ENCODE data around the gene HOXD13.
A peak's percentile ranks its signal among the peaks of the same experiment; 100 is the strongest.

HOXD13 gene

DNA sequence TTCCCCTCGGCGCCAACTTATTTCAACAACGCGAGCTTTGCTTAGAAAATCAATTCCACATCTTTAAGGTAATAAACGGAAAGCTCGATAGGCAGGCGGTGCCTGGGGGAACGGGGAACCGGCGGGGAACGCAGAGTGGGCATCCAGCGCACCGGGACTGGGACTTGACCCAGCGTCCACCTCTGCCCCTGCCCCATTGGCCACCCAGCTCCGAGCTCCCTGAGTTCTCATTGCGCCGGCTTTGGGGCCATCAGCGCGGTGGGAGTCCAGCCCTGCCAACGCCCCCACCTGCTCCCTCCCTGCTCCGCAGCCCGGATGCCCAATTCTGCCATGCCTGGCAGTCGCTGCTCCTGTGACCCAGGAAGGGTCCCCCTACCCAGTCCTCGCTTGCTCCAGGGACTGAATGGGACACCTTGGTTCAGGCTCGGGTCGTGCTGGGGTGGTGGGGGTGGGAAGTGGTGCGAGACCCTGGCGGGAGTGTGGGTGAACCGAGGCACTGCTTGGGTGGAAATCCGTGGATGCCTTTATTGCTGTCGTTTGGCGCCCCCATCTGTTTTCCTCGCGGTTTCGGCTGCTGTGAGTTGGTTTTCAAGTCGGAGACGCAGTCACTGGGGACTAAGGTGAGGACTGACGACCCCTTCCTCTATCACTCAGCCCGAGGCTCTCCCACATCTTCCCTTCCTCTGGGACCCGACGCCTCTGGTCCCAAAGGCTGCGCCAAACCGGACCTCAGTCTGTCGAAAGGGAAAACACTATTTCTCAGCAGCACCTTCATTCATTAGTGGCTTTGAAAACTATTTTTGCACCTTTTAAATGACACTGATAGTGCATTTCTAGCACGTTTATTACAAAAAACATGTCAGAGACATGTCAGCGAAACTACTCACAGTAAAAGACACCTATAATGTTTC is 6.4 kb upstream of the HOXD13 start:
- H3K4me3 Mint-ChIP-seq: no peak overlapping the region
- peaks cover 5% of the 10 kb centered on the region for H3K36me3 Mint-ChIP-seq
- peaks cover 55% of the 10 kb centered on the region for H3K27me3 Mint-ChIP-seq
- H3K27ac Mint-ChIP-seq: no peak overlapping the region
- no peaks in the 10 kb centered on the region for H3K9me3 Mint-ChIP-seq (ENCODE audit: low read depth)
- H3K4me1 Mint-ChIP-seq (ENCODE audit: low read depth): peaks cover 14% of the 10 kb centered on the region

DNA sequence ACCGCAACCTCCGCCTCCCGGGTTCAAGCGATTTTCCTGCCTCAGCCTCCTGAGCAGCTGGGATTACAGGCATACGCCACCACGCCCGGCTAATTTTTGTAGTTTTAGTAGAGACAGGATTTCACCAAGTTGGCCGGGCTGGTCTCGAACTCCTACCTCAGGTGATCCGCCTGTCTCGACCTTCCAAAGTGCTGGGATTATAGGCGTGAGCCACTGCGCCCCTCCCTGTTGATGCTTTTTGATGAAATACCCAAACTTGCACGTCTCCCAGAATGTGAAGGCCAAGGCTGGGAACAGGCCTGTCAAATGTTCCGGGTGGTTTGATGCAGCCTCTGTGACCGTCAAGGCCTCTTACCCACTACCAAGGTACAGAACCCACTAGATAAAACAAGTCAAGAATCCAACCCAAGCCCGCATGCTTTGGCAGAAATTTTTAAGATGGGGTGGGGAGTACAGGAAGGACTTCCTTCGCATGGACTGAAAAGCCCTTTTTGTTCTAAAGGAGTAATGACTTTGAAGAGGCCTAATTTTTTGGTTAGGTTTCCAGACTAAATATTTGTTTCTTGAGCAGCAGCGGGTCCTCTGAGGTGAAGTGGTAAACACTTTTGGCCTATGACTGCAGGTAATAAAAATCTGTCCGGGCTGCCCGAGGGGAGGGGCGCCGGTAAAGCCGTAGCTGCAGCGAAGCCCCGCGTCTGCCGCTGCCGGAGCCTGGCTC is 5.0 kb upstream of the HOXD13 start:
- Mint-ChIP-seq H3K4me3 (no peak overlapping the region), H3K36me3 (peaks cover 5% of the 10 kb centered on the region), H3K4me1 (ENCODE audit: low read depth) (peaks cover 23% of the 10 kb centered on the region), H3K27me3 (peaks cover 62% of the 10 kb centered on the region), H3K27ac (no peak overlapping the region), H3K9me3 (ENCODE audit: low read depth) (no peaks in the 10 kb centered on the region)

DNA sequence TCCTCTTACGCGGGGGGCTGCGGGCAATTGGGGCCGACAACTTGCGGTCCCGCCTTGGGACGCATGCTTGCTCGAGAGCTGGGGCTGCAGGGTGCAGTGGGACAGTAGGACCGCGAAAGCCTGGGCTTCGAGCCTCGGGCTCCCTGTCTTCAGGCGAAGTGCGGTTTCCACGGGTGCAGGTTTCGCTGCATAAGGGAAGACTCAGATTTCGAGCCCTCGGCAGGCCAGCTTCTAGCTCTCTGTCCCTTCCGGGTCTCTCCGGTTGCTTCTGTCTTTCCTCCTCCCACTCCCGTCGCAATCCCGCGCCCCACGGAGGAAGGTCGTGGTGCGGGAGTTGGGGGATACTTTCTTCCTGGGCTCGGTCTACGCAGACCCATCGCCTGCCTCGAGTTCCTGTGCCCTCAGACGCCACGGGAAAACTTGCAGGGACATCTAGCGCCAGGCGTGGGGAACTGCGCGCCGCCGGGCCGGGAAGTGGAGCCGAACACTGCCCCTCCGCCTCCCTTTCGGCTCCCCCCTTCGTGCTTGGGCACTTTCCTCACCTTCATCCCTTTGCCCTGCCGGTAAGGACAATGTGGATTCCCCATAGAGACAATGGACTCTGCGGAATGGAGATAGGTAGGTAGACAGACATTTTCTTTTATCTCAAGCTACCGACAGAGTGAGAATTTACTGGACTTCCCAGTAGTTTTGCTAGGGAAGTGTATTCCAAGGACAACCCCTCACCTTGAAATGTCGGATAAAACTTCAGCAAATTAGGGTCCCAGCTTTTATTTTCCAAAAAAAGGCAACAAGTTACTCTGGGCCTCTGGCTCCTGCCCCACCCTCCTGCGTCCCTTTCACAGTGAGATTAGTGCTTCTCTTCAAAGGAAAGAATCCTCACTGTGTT is 4.2 kb upstream of the HOXD13 start:
- peaks cover 25% of the 10 kb centered on the region for H3K4me1 Mint-ChIP-seq (ENCODE audit: low read depth)
- H3K27ac Mint-ChIP-seq: no peak overlapping the region
- no peaks in the 10 kb centered on the region for H3K9me3 Mint-ChIP-seq (ENCODE audit: low read depth)
- H3K4me3 Mint-ChIP-seq: peak overlapping the region; percentile 60
- peaks cover 5% of the 10 kb centered on the region for H3K36me3 Mint-ChIP-seq
- H3K27me3 Mint-ChIP-seq: peaks cover 57% of the 10 kb centered on the region

DNA sequence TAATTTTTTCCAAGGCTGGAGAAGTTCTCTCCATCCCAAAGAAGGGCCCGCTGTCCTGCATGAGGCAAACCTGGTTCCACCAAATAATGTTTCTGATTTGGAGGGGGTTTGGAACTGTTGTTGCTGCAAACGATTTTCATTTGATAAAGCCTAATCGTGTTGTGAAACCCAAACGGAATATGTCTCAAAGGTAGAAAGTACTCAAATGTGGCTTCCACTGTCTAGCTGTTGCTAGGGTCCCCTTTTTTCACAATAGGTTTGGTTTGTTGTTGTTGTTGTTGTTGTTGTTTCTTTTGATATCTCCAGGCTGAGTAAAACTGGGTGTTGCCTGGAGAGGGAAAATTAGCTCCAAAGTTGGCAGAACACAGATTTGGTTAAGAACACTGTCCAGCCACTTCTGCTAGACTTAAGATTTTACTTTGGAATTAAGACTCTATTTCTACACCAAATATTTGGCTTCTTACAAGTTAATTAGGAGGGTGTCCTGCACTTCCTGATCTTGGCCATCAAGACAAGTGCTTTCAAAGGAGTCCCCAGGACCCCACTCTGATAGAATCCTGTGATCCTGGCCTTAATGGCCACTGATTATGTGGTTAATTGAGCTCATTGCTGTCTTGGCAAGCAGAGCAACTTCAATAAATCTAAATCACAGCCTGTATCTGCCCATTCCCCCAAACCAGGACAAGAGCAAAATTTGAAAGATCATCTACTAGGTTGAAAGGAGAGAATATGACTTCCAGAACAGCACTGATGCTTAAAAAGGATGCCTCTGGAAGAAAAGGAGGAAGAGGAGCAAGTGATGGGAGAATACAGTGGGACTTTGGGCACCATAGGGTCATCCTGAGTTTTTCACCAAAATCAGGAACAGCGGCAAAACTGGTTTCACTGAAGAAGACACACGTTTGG is 3.3 kb upstream of the HOXD13 start:
- H3K36me3 Mint-ChIP-seq: peaks cover 9% of the 10 kb centered on the region

DNA sequence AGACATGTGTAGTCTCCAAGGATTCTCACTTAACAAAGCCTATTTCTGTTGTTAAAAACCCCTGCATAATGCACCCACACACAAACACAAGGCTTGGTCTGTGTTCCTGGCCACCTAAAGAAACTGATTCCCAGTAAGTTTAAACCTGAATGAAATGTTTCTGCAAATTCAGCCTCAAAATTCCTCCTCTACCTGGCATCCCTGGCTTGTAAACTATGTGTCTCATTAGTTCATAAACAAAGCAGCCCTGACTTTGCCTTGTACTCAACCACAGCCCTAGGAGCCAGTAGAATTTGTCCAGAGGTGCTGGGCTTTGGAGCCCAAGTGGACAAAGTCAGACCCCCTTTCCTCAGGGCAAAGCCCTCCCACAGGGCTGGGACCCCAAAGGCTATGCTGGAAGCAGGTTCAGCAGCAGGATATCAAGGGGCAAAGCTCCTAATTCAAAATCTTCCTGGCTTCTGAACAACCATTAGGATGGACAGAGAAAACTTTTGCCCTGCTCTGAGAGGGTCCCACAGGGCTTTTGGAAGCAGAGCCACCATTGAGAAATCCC is 2.6 kb upstream of the HOXD13 start:
- Mint-ChIP-seq H3K4me1 (ENCODE audit: low read depth) (peaks cover 34% of the 10 kb centered on the region), H3K4me3 (no peak overlapping the region), H3K36me3 (peaks cover 9% of the 10 kb centered on the region), H3K27ac (no peak overlapping the region), H3K27me3 (peaks cover 61% of the 10 kb centered on the region), H3K9me3 (ENCODE audit: low read depth) (peaks cover 4% of the 10 kb centered on the region)

More for the DNA sequence above, 3.3 kb upstream of the HOXD13 start:
- Mint-ChIP-seq H3K4me3 (no peak overlapping the region), H3K27ac (no peak overlapping the region), H3K9me3 (ENCODE audit: low read depth) (peaks cover 4% of the 10 kb centered on the region), H3K4me1 (ENCODE audit: low read depth) (peaks cover 34% of the 10 kb centered on the region), H3K27me3 (peaks cover 59% of the 10 kb centered on the region)

DNA sequence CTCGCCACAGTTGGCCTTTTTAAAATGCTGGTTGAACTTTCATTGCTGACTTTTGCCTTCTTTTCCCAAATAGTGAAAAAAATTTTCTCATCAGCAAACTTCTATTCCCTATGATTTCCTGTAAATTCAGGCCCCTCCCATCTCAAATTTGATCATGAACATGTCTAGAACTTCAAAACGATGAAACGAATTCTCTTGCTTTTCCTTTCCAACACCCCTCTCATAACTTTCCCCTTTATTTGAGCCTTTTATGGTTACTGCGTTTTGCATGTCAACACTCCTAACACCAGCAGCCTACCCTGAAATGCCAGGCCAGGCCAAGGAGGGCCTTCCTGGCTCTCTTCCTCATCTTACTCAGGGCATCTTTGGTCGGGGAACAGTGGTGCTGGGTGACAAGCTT is 1.7 kb upstream of the HOXD13 start:
- peaks cover 68% of the 10 kb centered on the region for H3K27me3 Mint-ChIP-seq
- H3K4me1 Mint-ChIP-seq (ENCODE audit: low read depth): peaks cover 34% of the 10 kb centered on the region
- H3K27ac Mint-ChIP-seq: no peak overlapping the region
- peak overlapping the region; percentile 0 for H3K4me3 Mint-ChIP-seq
- H3K9me3 Mint-ChIP-seq (ENCODE audit: low read depth): peaks cover 4% of the 10 kb centered on the region
- peaks cover 9% of the 10 kb centered on the region for H3K36me3 Mint-ChIP-seq

DNA sequence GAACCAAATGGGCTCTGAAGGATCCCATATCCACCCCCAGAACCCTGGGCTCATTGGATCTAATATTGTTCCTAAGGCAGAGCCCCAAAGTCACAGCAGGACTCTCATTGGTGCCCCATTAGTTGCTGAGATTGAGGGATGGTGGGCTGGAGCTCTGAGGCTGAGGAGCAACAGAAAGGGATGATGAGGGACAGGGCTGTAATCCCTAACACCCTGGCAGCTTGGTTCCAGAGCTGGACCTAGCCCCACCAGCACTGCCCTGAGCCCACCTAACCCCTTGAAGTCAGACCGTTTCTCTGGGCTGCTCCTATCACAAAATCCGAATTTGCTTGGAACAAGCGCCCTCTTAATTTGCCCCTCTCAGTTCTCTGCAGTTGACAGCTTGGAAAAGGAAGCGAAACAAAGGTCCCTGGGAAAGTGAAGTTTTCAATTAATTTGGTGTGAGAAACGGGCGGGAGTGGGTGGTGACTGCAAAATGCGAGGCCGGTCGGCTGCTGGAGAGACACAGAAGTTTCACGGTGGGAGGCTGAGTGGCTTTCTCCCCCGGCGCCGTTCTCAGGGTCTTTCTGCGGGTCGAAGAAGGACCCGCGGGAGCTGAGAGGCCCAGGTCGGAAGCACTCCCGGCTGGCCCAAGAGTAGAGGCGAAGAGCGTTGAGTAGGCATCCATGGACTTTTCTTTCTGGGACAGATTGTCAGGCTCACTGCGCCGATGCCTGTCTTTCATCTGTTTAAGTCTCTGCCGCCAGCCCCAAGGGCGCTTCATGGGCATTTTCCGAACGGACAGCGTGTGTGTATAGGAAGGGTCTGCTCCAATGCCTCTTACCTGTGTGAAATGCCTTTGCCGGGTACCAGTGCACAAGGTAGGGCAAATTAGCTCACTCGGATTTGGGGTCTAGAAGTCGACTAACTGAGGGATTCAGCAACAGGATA is 927 bp upstream of the HOXD13 start:
- Mint-ChIP-seq H3K4me3 (peak overlapping the region; percentile 70), H3K27ac (no peak overlapping the region), H3K4me1 (ENCODE audit: low read depth) (peaks cover 34% of the 10 kb centered on the region), H3K27me3 (peaks cover 71% of the 10 kb centered on the region), H3K36me3 (peaks cover 9% of the 10 kb centered on the region), H3K9me3 (ENCODE audit: low read depth) (peaks cover 4% of the 10 kb centered on the region)

DNA sequence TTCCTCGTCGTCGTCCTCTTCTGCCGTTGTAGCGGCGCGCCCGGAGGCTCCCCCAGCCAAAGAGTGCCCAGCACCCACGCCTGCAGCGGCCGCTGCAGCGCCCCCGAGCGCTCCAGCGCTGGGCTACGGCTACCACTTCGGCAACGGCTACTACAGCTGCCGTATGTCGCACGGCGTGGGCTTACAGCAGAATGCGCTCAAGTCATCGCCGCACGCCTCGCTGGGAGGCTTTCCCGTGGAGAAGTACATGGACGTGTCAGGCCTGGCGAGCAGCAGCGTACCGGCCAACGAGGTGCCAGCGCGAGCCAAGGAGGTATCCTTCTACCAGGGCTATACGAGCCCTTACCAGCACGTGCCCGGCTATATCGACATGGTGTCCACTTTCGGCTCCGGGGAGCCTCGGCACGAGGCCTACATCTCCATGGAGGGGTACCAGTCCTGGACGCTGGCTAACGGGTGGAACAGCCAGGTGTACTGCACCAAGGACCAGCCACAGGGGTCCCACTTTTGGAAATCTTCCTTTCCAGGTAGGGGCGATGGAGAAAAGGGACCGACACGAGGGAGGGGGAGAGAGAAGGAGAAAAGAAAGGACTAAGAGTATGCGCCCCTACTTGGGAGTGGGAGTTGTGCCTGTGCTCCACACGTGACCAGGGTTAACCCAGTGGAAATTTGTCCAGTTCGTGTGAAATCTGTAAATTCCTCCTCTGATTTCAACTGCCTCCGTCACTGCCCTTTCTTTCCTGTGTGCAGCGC is 800 bp downstream of the HOXD13 start:
- peak overlapping the region; percentile 64 for H3K4me3 Mint-ChIP-seq
- peaks cover 4% of the 10 kb centered on the region for H3K36me3 Mint-ChIP-seq
- H3K4me1 Mint-ChIP-seq (ENCODE audit: low read depth): peaks cover 40% of the 10 kb centered on the region
- H3K27ac Mint-ChIP-seq: peak overlapping the region; percentile 66
- peaks cover 70% of the 10 kb centered on the region for H3K27me3 Mint-ChIP-seq
- peaks cover 4% of the 10 kb centered on the region for H3K9me3 Mint-ChIP-seq (ENCODE audit: low read depth)

DNA sequence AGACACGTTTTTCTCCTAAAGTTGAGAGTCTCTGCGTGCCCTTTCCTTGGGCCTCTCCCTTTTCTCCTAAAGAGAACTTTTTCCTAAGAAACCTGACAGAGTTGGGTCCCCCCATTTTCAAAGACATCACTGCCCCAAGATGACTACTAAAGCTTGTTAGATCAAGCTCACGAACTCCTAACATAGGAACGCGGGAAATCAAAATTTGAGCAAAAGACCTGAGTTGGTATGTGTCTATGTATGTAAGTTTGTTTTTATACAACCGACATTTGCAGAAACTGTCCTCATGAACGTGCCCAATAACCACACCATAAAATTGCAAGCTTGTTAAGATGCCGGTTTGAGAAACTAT is 1.4 kb downstream of the HOXD13 start:
- H3K27me3 Mint-ChIP-seq: peaks cover 72% of the 10 kb centered on the region
- H3K27ac Mint-ChIP-seq: peak overlapping the region; percentile 66
- peaks cover 37% of the 10 kb centered on the region for H3K4me1 Mint-ChIP-seq (ENCODE audit: low read depth)
- peak overlapping the region; percentile 64 for H3K4me3 Mint-ChIP-seq
- H3K36me3 Mint-ChIP-seq: peaks cover 4% of the 10 kb centered on the region
- H3K9me3 Mint-ChIP-seq (ENCODE audit: low read depth): peaks cover 4% of the 10 kb centered on the region

DNA sequence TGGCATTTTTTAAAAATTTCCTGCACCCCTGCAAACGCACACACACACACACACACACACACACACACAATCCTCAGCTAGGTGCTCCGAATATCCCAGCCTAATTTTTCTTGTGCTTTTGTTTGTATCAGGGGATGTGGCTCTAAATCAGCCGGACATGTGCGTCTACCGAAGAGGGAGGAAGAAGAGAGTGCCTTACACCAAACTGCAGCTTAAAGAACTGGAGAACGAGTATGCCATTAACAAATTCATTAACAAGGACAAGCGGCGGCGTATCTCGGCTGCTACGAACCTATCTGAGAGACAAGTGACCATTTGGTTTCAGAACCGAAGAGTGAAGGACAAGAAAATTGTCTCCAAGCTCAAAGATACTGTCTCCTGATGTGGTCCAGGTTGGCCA is 1.8 kb downstream of the HOXD13 start:
- peaks cover 37% of the 10 kb centered on the region for H3K4me1 Mint-ChIP-seq (ENCODE audit: low read depth)

DNA sequence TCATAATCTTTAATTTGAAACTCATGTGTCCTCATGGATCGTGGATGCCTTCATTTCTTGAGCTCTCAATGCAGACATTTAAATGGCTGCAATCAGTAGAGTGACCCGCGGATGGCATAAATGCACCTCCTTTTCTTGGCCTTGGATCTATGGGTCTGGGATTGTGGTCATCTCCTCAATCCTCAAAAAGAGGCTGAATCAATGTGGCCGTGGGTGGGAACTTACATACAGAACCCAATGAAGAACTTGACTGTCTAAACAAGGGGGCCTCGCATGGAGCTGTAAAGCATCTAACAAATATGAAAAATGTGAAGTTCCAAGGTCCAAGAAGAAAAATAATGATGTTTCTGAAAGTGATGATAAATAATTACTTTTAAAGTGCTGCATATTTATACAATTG is 2.9 kb downstream of the HOXD13 start:
- Mint-ChIP-seq H3K4me1 (ENCODE audit: low read depth) (peaks cover 39% of the 10 kb centered on the region), H3K36me3 (peaks cover 4% of the 10 kb centered on the region), H3K27me3 (peaks cover 66% of the 10 kb centered on the region), H3K9me3 (ENCODE audit: low read depth) (peaks cover 4% of the 10 kb centered on the region), H3K27ac (no peak overlapping the region), H3K4me3 (peak overlapping the region; percentile 13)

More for the DNA sequence above, 1.8 kb downstream of the HOXD13 start:
- Mint-ChIP-seq H3K27ac (no peak overlapping the region), H3K36me3 (peaks cover 4% of the 10 kb centered on the region), H3K9me3 (ENCODE audit: low read depth) (peaks cover 4% of the 10 kb centered on the region), H3K4me3 (no peak overlapping the region), H3K27me3 (peaks cover 72% of the 10 kb centered on the region)

DNA sequence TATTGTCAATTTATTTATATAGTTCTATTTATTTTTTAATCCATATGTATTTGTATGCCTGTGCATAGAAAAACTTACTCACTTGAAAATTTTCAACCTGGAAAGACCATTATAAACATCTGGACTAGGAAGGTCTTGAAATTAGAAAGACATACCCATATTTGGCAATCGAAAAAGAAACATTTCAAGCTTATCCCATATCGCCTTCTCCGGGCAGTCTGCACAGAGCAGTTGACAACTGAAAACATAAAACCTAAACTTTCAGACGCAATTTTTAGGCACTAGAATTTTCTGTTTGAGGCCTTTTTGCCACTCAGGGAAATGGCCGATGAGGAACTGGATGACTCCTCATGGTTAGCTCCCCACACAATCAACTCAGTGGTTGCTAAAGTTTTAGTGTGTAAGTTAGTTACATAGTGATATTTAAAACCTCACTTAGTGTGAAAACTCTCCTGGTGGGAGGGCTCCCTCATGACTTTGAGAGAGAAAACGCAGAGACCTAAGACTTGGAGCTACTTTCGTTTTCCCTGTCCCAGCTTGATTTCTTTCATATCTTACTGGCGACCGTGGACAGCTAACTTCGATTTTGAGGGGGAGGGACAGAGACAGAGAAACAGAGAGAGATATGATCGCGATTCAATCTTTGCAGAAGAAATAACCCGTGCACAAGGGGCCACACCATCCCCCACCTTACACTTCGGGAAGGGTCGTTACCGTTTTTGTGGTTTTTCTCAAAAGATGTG is 3.9 kb downstream of the HOXD13 start:
- peaks cover 38% of the 10 kb centered on the region for H3K4me1 Mint-ChIP-seq (ENCODE audit: low read depth)

More for the DNA sequence above, 3.9 kb downstream of the HOXD13 start:
- no peak overlapping the region for H3K27ac Mint-ChIP-seq
- peaks cover 62% of the 10 kb centered on the region for H3K27me3 Mint-ChIP-seq
- H3K4me3 Mint-ChIP-seq: peak overlapping the region; percentile 80
- peaks cover 4% of the 10 kb centered on the region for H3K9me3 Mint-ChIP-seq (ENCODE audit: low read depth)
- peaks cover 4% of the 10 kb centered on the region for H3K36me3 Mint-ChIP-seq
